HepG2 (cell line): ENCODE results near the gene FAM110A. TPM values are rescaled to one million over a fixed set of nuclear protein-coding genes. Genes with fewer than 3 reads are reported as not detected.

ENCODE experiments used
- ARNT ChIP-seq: fragments of 450-650 bp; IDR thresholded peaks from 2 replicates; pipeline ENCODE4 v1.6.1; 2017
- PHF8 ChIP-seq: sonication (generic); formaldehyde crosslinking; IDR thresholded peaks from 2 replicates; pipeline ENCODE4 v1.5.0; 2020; ENCODE audit warnings: missing genetic modification reagents
- PRDM10 ChIP-seq: sonication (generic); formaldehyde crosslinking; IDR thresholded peaks from 2 replicates; pipeline ENCODE4 v1.4.0; 2020; ENCODE audit warnings: low read depth, missing genetic modification reagents
- ZNF224 ChIP-seq: sonication (generic); formaldehyde crosslinking; IDR thresholded peaks from 2 replicates; pipeline ENCODE4 v1.5.0; 2020; ENCODE audit warnings: mild to moderate bottlenecking, missing genetic modification reagents
- ZNF546 ChIP-seq: sonication (generic); formaldehyde crosslinking; conservative IDR thresholded peaks from 2 replicates; pipeline ENCODE4 v1.8.1; 2023; ENCODE audit warnings: mild to moderate bottlenecking, missing genetic modification reagents
- polyA plus RNA-seq, 8 experiments: library from polyadenylated mRNA; depleted of rRNA in 3 of 8; stranded (reverse) in 7 of 8; unstranded in 1 of 8; fragments of >200 nt; fragmentation: Illumina TruSeq in 4 of 8; extraction: Trizol in 4 of 8; gene quantifications; 2 replicates each; pipeline versions ENCODE4 v1.2.1 to v1.2.3, GENCODE V29; 2011 to 2016; ENCODE audit warnings: low read depth in 4 of 8, missing spikeins in 1 of 8, mixed read lengths in 1 of 8; ENCODE audit not compliant: insufficient read depth in 1 of 8
- total RNA-seq, 5 experiments: library from RNA; depleted of rRNA; stranded (reverse); fragments of >200 nt; fragmentation: Illumina TruSeq; extraction: Trizol; gene quantifications; 2 replicates each; pipeline ENCODE4 v1.2.3, GENCODE V29; 2016; ENCODE audit warnings: low read depth in 1 of 5
- TF ChIP-seq, protein P1 (sequence below): sonication (generic); formaldehyde crosslinking; IDR thresholded peaks from 2 replicates; pipeline ENCODE4 v1.4.0; 2020; ENCODE audit warnings: missing genetic modification reagents, borderline replicate concordance

The FAM110A gene
- total and polyA plus RNA-seq, 2 of the 13 experiments (the other 11 are each of a cell fraction or from before 2014, with no cell fraction given), result 1.9 TPM

DNA sequence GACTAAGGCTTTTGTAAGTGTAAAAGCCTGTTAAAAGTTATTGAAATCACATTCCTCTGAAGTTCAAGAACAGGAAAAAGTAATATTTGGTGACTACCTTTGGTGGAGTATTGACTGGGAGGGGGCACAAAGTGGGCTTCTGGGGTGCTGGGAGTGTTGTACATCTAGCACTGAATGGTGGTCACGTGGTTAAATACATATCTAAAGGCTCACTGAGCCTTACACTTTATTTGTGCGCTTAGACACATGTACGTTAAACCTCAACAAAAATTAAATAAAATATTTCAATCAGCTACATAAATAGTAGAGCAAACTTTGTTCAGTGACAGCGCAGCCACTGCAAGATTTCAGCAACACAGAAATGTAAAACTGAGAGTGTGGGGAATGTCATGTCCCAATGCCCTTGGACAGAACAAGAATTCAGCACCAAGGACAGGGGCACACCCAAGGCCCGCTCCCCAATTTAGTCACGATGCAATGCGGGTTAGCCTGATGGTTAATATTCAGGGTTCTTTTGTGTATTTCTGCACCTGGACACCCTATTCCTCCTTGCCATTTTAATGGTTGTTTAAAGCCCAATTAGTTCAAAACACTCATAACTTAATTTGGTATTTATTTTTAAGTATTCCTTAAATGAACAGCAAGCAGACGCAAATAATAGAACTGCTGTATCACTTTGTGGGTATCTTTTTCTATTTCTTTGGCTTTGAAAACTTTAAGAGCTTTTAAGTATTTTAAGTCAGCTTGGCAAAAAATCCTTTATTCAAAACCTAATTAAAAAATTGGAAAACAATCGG lies 45.2 kb downstream of the FAM110A start (continued):
- TF ChIP-seq PHF8 (CRISPR knock-in tag), result no peak
- TF ChIP-seq, protein P1, sequence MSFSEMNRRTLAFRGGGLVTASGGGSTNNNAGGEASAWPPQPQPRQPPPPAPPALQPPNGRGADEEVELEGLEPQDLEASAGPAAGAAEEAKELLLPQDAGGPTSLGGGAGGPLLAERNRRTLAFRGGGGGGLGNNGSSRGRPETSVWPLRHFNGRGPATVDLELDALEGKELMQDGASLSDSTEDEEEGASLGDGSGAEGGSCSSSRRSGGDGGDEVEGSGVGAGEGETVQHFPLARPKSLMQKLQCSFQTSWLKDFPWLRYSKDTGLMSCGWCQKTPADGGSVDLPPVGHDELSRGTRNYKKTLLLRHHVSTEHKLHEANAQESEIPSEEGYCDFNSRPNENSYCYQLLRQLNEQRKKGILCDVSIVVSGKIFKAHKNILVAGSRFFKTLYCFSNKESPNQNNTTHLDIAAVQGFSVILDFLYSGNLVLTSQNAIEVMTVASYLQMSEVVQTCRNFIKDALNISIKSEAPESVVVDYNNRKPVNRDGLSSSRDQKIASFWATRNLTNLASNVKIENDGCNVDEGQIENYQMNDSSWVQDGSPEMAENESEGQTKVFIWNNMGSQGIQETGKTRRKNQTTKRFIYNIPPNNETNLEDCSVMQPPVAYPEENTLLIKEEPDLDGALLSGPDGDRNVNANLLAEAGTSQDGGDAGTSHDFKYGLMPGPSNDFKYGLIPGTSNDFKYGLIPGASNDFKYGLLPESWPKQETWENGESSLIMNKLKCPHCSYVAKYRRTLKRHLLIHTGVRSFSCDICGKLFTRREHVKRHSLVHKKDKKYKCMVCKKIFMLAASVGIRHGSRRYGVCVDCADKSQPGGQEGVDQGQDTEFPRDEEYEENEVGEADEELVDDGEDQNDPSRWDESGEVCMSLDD (CRISPR knock-in tag), result 0 out of 2 replicates have a peak, but pooled peaks have one; percentile 48
- no peak for TF ChIP-seq ZNF546 (CRISPR knock-in tag)
- TF ChIP-seq PRDM10 (CRISPR knock-in tag), result no peak
- no peak for TF ChIP-seq ZNF224 (CRISPR knock-in tag)
- TF ChIP-seq ARNT, result no peak
